NB4 (cell line): Measurements from ENCODE around the gene CDH13.
A peak's percentile ranks its signal among the peaks of the same experiment; 100 is the strongest.

Experiments
- CTCF ChIP-seq: IDR thresholded peaks from one replicate; pipeline ENCODE4 v1.5.1; 2012; ENCODE audit warnings: low read depth, low read length
- MYC ChIP-seq: IDR thresholded peaks from 2 replicates; pipeline ENCODE4 v1.6.1; 2011; ENCODE audit warnings: low read depth, low read length

- peak; percentile 30 for TF ChIP-seq CTCF
- TF ChIP-seq MYC = peak; percentile 6; the same call in 1 of the 2 replicates
Observed at GRCh38 chr16:83847371-83848225, 1220.8 kb downstream of the CDH13 start.
